T1000 (cell line): ENCODE measurements around the gene MAST4.

ENCODE experiments used
- DNase-seq: peaks from one replicate; lab custom pipeline; 2025; ENCODE audit warnings: mixed read lengths; lab: John Stamatoyannopoulos, UW

Gene MAST4

DNA sequence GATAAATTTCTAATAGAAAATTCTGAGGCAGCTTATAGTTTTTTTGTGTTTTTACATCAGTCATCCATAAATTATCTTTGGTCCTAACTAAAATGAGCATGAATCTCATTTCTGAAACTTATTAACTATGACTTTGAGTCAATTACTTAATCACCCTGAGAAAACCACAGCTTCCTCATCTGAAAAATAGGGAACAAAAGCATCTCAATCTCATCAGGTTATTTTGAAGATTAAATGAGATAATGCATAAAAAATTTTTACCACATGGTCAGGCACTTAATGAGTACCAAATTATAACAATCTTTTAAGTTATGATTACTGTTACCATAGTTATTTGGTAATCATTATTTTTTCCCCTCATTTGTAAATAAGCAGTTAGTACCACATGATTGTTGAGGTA lies 279.1 kb downstream of the MAST4 start:
- DNase-seq = no peak

- no peak for DNase-seq
Measured at GRCh38 chr5:66876266-66876807, 280.1 kb downstream of the MAST4 start.

- peak; percentile 15 for DNase-seq
Measured at GRCh38 chr5:66877843-66878242, 281.6 kb downstream of the MAST4 start.

DNA sequence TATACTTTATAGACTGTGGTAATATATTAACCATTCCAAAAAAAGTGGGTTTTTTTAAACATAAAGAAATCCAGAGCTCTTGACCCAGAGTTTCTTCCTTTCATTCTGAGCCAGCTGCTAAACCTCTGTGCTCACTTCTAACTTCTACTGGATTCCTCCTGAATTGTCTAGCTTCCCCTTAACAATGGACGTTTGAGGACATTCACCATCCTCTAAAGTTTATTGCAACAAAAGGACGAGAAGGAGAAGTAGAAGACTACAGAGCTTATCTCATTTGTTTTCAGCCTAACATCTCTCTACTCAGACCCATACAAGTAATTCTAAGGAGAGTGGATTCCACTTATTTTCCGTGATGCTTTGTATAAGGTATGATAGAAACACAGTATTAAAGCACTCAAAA lies 284.2 kb downstream of the MAST4 start:
- no peak for DNase-seq

DNA sequence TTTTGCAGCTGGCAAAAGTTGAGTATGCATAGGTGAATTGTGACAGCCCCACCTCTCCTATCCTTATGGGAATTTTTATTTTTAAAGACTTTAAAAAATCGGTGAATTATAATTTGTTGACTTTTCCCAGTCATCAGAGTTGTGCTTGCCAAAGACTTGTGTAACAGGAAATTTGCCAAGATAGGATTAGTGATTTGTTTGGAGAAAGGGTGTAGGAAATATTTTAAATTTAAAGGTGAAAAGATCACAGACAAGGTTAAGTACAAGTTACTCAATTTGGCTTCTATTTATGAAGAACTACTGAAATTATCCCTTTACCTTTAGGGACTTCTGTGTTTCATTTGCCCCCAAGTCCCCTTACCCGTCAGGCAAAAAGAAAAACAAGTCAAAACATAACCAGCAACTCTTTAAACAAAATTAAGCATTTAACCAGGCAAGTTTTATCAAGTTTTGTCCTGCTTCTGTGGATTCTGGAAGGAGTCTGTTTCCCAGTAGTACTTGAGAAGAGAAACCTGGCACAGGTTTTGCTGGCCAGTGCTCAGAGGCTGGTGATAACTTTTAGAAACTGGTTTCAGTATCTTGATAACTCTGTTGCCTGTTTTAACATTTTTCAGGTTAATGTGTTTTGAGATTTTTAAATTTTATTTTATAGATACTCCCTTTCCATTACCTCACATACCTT lies 285.4 kb downstream of the MAST4 start:
- no peak for DNase-seq

GRCh38 chr5:66882606-66883227 lies 286.5 kb downstream of the MAST4 start:
- no peak for DNase-seq

DNA sequence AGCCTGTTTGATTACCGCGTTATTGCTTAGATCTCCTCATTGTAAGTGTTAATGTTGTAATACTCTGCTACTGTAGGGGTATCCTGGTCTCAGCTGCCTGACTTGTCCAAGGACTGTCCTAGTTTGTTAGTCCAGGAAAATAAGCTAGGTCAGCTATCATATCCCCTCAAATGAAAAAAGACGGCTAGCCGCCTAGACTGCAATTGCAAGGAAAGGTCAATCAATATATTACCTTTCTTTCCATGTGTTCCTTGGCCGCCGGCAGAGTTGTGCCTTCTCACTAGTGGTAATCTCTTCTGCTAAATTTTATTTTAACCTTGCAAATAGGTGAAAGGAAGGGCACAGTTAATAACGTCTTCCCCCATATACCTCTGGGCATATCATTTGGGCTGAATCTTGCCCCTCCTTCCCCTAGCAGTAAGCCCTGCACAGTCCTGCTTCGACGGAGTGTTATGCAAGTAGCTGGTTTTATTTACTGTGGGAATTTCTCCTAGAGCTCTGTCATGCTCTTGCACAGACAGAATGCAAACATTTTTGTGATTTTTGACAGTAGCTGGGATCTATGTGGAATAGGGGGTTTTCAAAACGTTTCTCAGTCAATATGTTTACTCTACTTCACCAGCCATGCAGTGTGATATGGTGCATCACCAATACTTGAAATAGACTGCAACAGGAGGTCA lies 288.5 kb downstream of the MAST4 start:
- DNase-seq = no peak

DNA sequence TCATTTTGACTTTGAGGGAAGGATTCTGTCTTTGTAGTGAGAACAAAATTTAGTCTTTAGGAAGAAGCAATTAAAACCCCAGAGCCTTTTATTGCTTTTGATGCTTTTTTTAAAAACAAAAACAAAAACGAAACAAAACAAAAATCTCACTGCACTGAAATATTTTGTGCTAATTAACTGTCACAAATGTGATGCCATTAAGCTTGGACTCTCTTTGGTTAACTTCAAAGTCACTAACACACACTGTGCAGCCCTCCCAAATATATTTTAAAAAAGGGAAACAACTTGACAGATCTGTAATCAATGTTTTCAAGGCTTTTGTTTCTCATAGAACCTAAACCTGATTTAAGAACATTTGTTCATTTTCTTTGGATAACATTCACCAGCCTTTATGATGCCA lies 290.7 kb downstream of the MAST4 start:
- no peak for DNase-seq

GRCh38 chr5:66888613-66889012 lies 292.4 kb downstream of the MAST4 start:
- DNase-seq = no peak

DNA sequence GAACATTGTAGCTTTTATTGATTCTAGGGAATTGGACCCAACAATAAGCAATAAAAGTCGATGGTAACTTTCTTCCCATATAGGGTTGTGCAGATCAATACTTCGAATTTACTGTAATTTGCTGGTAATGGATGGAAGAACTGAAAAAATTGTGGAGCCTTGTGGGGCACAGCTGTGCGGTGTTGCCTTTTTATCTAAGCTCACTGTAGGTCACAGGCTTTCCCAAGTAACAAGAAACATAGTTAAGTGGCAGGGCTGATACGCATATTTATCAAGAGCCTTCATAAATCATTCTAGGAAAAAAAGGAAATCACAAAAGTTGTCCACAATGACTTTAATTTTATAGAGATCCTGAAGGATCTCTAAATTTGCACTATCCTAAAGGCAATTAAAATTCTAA lies 292.9 kb downstream of the MAST4 start:
- no peak for DNase-seq

DNA sequence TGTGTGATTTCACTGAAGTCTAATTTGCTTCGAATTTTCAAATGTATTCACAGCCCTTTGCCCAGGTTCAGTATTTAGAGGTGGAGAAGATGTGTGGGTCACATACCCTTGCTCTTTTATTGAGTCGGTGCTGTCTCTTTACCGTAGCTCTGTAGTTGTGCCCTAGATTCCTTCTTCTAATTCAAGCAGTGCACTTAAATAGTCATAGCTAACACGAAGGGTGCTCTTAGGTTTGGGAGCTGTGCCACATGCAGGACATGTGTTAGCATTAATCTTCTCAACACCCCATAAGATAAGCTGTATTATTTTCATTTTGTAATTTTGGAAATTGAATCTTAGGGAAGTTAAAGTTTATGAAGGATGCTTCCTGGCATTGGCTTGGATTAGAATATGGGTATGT lies 293.3 kb downstream of the MAST4 start:
- DNase-seq = no peak

- DNase-seq = no peak
Measured at GRCh38 chr5:66891184-66891925, 295.2 kb downstream of the MAST4 start.

- DNase-seq = no peak
Measured at GRCh38 chr5:66892716-66893115, 296.5 kb downstream of the MAST4 start.

DNA sequence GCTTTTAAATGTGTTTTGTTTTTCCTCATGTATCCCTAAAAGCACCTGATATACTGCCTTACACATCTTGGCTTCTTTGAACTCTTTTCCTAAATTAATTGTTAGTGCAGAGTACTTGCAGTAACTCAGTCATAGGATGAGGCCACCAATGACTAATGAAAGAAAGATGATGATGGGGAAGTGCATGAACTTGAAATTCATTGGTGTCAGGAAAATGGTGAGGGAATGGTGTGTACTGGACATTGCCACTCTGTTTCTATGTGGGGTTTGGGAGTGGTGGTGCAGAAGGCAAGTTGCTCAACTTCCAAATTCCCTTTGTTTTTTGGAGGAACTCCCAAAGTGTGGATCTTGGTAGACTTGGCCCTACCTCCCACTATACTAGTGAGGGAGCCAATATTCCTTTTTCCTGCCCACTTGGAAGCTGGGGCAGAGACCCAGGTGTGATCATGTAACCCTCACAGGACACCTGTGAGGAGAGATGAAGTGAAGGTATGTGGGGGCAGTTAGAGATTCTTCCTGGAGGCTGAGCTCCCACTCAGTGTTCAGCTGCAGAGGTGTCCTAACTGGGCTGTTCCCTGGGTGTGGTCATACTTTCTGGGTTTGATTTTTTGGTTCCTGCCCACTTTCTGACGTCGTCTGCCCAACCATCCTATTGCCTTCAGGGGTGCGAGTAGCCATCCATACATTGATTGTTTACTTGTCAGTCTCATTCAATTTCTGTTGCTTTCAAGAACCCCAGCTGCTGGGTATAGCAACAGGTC lies 298.5 kb downstream of the MAST4 start:
- DNase-seq = no peak

GRCh38 chr5:66896171-66896570 lies 300.0 kb downstream of the MAST4 start:
- no peak for DNase-seq

- DNase-seq = no peak
Measured at GRCh38 chr5:66897356-66897755, 301.2 kb downstream of the MAST4 start.

- no peak for DNase-seq
Measured at GRCh38 chr5:66898241-66898995, 302.2 kb downstream of the MAST4 start.

GRCh38 chr5:66903218-66903617 lies 307.0 kb downstream of the MAST4 start:
- DNase-seq = no peak

DNA sequence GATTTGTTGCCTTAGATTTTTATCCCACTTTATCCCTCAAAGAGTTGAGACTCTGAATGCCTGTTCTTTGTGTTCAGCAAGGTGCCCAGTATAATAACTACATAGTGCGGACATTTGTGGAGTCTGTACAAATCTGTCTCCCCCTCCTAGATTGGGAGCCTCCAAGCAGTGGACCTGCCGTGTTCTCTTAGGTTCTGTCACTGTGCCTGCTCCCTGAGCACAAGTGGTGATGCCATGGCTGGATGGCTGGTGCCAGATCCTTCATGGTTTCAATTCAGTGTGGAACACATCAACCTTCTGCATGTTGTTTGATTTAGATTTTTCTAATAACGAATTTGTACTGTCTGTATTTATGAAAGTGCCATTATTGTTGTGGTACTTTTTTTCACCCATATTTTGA lies 307.5 kb downstream of the MAST4 start:
- DNase-seq = no peak

GRCh38 chr5:66904189-66904588 lies 308.0 kb downstream of the MAST4 start:
- no peak for DNase-seq

DNA sequence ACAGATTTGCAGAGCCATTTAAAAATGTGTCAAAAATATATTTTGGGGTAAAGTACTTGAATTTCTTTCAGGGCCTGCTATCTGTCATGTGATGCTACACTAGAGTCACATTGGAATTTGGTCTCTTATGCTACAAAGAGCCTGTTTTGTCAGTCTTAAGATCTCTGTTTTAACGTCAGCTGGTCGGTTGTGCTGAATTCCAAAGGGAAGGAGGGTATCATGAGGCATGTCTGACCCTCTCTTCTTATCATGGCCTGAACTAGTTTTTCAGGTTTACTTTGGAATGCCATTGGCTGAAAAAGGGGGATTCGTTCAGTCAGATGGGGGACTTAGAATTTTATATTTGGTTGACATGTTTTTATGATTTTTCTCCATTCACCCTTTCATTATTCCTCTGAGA lies 309.8 kb downstream of the MAST4 start:
- no peak for DNase-seq
